COLO829 (cell line): ENCODE data around the gene FASN.
"Not testable (repeated sequence)": the region's sequence is repeated elsewhere in the genome, so short reads cannot be mapped to it uniquely, and the experiment has no call there.

ENCODE experiments used
- DNase-seq: peaks from one replicate; pipeline ENCODE4 v3.0.0; 2012; ENCODE audit warnings: low spot score

The FASN gene

GRCh38 chr17:82043507-82043906, 54.5 kb downstream of the FASN start:
- no peak for DNase-seq

- no peak for DNase-seq
Measured at GRCh38 chr17:82042649-82043048, 55.4 kb downstream of the FASN start.

- no peak for DNase-seq
Measured at GRCh38 chr17:82041144-82041814, 56.8 kb downstream of the FASN start.

DNA sequence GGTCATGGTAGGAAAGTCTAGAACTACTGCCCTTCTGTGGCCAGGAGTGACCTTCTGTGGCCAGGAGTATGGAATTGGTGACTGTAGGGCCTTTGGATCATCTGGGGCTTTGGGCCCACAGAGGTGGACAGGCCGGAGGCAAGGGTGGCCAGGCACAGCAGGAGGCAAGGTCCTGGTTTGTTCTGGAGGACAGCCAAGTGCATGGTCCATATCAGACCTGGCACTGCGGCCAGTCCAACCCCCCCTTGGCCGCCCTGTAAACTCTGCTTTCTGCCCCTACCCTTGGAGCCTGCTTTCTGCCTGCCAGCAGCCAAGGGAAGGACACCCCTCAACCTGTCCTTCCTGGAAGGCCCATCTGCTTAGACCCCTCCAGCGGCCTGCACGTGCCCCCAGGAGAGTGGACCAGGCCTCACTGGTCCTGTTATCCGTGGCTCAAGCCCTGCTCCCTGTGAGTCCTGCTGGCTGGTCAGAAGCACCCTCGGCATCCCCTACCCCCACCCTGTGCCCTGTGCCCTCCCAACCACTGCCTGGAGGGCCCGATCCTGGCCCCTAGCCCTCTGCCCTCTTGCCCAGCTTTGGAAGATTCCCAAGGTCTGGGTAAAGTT, 58.2 kb downstream of the FASN start:
- no peak for DNase-seq

DNA sequence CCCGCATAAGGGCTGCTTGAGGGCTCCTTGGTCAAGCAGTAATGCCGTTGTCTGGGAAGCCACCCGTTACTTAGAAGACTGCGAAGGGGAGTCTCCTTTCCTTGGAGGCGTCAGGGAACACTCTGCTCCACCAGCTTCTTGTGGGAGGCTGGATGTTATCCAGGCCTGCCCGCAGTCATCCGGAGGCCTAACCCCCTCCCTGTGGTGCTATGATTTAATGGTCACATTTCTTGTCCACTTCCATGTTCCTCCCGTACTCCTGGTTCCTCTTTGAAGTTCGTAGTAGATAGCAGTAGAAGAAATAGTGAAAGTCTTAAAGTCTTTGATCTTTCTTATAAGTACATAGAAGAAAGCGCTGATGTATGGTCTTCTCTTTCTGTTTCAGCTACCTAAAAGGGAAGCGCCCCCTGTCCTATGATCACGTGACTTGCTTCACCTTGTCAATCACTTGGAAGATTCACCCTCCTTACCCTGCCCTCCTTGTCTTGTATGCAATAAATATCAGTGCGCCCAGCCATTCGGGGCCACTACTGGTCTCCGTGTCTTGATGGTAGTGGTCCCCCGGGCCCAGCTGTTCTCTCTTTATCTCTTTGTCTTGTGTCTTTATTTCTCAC, 59.1 kb downstream of the FASN start:
- DNase-seq = not testable (repeated sequence)

GRCh38 chr17:82037889-82038195, 60.2 kb downstream of the FASN start:
- no peak for DNase-seq

DNA sequence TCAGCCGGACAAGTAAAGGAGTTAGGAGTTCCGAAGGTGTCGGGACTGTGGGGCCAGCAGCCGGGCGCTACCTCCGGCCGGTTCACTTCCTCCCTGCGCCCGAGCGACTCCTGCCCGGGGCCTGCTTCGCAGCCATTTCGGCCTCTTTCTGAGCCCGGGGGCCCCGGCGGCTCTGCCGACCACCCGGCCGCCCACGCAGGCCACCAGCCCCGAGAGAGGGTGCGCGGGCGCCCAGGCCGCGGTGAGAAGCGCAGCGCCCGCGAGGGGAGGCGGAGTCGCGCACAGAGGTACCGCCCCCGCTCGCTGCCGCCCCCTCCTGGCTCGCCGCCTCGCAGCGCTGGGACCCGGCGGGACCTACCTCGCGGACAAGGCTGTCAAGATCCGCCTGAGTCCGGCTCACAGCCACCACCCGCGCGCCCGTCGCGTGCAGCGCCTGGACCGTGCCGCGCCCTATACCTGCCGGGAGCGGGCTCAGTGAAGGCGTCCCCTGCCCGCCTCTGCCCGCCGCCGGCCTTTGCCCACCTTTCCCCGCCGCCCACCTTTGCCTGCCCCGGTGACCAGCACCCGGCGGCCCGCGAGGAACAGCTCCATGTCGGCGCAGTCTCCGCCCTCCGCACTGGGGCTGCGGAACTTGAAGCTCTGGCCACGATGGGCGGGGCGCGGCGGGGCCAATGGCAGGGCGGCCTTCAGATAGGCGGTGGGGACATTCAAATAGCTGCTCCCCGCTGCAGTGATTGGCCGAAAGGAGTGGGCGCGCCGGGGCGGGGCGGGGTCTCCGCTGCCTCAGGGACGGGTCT, 60.7 kb downstream of the FASN start, which contains the start of gene DCXR:
Gene DCXR, minus strand, starts transcription at position 606 of the 797 bp plus-strand sequence. Its CDS starts 15 bp downstream, at position 591.
- DNase-seq = peak; percentile 89

DNA sequence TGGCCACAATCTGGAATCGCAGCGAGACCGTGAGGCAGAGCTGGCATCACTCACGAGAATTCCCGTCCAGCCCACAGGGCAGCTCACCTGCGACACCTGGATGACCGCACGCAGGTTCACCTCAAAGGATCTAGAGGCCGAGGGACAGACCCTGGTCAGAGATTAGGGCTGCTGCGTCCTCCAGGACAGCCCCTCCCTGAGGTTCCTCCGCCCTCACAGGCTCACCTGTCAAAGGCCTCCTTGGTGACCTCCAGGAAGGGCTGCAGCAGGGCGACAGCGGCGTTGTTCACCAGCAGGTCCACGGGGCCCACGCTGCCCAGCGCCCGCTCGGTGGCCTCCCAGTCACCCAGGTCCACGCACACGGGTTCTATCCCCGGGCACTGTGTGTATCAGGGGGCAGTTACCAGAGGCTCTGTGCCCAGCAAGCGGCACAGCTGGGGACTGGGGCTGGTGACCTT, 61.4 kb downstream of the FASN start:
- no peak for DNase-seq

DNA sequence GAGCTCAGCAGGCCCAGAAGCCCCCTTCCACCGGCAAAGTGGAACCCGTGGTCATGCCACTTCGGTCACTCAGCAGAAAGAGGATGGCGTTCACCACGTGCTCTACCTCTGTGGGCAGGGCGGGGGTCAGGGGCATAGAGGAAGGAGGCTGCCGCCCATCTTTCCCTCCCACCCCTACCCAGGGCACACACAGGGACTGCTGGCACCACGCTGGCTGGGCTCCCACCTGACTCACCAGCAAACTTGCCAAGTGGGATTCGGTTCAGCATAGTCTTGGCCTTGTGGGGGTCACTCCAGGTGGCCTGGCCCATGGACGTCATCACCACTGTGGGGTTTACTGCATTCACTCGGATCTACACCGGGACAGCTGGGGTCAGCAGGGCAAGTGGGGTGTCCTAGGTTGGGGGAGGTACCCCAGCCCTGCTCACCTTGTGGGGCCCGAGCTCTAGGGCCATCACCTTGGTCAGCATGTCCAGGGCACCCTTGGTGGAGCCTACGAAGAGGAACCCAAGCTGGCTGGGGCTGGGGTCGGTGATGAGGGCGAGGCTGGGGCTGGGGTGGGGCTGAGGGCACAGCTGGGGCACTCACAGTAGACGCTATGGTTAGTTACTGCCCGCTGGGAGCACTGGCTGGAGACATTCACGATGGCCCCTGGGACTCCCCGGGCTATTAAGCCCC, 61.9 kb downstream of the FASN start:
- no peak for DNase-seq

DNA sequence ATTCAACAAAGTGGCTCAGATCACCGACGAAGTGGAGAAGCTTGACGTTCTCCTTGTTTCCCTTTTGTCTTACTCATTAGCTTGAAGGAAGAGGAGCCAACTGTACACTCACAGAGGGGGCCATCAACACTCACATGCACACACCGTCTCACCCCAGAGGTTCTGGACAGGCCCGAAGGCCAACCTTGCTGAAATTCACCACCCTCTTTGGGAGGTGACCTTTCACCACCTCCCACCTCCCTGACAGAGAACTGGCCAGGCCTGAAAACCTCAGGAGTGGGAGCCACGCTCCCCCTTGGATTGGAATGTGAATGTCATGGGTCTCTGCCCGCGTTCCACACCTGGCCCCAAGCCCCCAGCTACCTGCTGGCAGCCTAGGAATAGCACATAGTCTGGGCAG, 62.5 kb downstream of the FASN start:
- DNase-seq = no peak

DNA sequence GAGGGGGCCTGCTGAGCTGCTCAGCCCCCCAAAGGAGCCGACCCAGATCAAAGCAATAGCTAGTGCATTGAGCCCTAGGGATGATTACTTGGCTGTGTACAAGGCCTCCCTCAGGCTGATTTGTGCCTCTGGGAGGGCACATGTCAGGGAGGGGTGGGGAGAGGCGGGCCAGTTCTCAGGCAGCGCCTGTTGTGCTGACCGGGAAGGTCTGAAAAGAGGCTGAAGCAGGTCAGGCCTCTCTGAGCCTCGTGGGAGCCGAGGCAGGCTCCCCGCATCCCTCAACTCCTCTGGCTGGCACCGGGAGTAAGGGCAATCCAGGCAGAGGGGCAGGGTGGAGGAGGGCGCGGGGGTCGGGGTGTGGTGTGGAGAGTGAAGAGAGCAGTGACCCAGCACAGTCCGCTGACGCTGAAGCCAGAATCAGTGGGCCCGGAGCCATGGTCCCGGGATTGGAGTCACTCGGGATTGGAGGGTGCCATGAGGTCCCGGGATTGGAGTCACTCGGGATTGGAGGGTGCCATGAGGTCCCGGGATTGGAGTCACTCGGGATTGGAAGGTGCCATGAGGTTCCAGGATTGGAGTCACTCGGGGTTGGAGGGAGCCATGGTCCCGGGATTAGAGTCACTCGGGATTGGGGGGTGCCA, 63.5 kb downstream of the FASN start:
- no peak for DNase-seq

GRCh38 chr17:82033359-82034085, 64.5 kb downstream of the FASN start:
- no peak for DNase-seq

- DNase-seq = no peak
Measured at GRCh38 chr17:82031885-82032627, 66.0 kb downstream of the FASN start.

- no peak for DNase-seq
Measured at GRCh38 chr17:82031303-82031884, 66.6 kb downstream of the FASN start, which contains the start of gene RAC3. TSS of gene RAC3 (plus strand) at chr17:82031678. CDS start at chr17:82031762, 84 bp downstream.

DNA sequence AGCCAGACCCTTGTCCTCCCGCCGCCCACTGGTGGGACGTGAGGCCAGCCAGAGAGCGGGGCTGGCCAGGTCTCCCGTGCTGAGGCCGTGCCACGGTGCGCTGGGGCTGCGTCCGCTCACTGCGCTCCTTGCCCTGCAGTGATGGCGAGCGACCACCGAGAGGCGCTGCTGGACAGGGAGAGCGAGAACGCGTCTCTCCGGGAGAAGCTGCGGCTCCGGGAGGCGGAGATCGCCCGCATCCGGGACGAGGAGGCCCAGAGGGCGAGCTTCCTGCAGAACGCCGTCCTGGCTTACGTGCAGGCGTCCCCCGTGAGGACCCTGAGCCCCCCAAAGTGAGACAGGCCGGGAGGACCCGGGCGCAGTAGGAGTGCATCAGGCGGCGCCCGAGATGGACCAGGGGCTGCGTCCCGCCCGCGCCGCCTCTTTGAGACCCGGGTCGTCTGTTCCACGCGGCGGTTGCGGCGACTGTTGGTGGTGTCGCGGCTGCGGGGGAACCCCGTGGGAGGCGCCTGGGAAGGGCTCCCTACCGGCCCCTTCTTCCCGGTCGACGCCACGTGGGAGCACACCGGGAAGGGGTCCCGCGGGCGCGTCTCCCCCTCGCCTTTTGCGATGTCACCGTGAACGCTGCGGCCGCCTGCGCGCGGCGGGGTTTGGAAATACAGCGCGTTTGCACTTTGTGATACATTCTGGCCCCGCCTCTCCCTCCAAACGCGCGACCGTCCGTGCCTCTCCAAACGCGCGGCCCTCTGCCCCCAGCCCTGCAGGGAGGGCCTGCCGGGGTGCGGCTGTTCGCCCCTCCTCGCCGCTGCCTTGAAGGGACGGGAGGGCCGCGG, 67.3 kb downstream of the FASN start:
- peak; percentile 54 for DNase-seq

DNA sequence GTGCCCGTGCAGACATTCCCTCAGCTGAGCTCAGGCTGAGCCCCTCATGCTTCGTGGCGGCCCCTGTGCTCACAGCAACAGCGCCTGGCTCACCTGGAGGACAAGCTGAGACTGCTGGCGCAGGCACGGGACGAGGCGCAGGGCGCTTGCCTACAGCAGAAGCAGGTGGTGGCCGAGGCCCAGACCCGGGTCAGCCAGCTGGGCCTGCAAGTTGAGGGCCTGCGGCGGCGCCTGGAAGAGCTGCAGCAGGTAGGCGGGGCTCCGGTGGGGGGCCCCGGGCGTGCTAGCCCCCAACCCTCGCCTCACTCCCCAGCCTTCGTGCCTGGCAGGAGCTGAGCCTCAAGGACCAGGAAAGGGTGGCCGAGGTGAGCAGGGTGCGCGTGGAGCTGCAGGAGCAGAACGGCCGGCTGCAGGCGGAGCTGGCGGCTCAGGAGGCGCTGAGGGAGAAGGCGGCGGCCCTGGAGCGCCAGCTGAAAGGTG, 68.0 kb downstream of the FASN start:
- no peak for DNase-seq

GRCh38 chr17:82029391-82029790, 68.6 kb downstream of the FASN start:
- DNase-seq = no peak

GRCh38 chr17:82028966-82029365, 69.1 kb downstream of the FASN start:
- DNase-seq = no peak
